HG03354 (cell line): ENCODE data around the gene HCAR3.
A peak's percentile ranks its signal among the peaks of the same experiment; 100 is the strongest.
"Not testable (repeated sequence)": the region's sequence is repeated elsewhere in the genome, so short reads cannot be mapped to it uniquely, and the experiment has no call there.

Source experiments
- ATAC-seq: cut with Tn5 transposase; IDR thresholded peaks from one replicate; pipeline ENCODE4 v1.9.1; 2021; ENCODE audit warnings: mild to moderate bottlenecking; ENCODE audit not compliant: unreplicated experiment, poor library complexity, severe bottlenecking

HCAR3 gene

GRCh38 chr12:122716658-122717057, at the start of gene HCAR3:
Gene HCAR3, minus strand, starts transcription at chr12:122716811. Its CDS starts 74 bp downstream, at chr12:122716737.
- ATAC-seq: not testable (repeated sequence)

- no peak for ATAC-seq
These were observed 41.0 kb upstream of the HCAR3 start for GRCh38 chr12:122757568-122757967.

- no peak for ATAC-seq
These were observed 38.2 kb upstream of the HCAR3 start for GRCh38 chr12:122754790-122755189.

- ATAC-seq: no peak
These were observed 36.7 kb upstream of the HCAR3 start for GRCh38 chr12:122753319-122753650.

GRCh38 chr12:122752464-122753318, 36.1 kb upstream of the HCAR3 start, which contains the start of gene DENR:
Gene DENR, plus strand, starts transcription at chr12:122752824. Its CDS starts 878 bp downstream, at chr12:122753702.
- peak; percentile 93 for ATAC-seq

- ATAC-seq: not testable (repeated sequence)
These were observed 34.3 kb upstream of the HCAR3 start for GRCh38 chr12:122750781-122751515.

GRCh38 chr12:122749569-122750332, 33.1 kb upstream of the HCAR3 start:
- ATAC-seq: no peak

GRCh38 chr12:122747224-122748135, 30.9 kb upstream of the HCAR3 start:
- ATAC-seq: no peak

GRCh38 chr12:122743895-122744525, 27.4 kb upstream of the HCAR3 start:
- no peak for ATAC-seq

GRCh38 chr12:122740351-122740750, 23.7 kb upstream of the HCAR3 start:
- ATAC-seq: no peak

GRCh38 chr12:122738571-122738970, 22.0 kb upstream of the HCAR3 start:
- no peak for ATAC-seq

- ATAC-seq: no peak
These were observed 16.0 kb upstream of the HCAR3 start for GRCh38 chr12:122732611-122733010.

GRCh38 chr12:122732170-122732569, 15.6 kb upstream of the HCAR3 start:
- ATAC-seq: no peak

GRCh38 chr12:122730215-122731014, 13.8 kb upstream of the HCAR3 start, which contains the start of gene HCAR1:
Gene HCAR1, minus strand, starts transcription at chr12:122730844. Its CDS starts 505 bp downstream, at chr12:122730339.
- ATAC-seq: no peak

GRCh38 chr12:122729583-122730214, 13.1 kb upstream of the HCAR3 start:
- no peak for ATAC-seq

GRCh38 chr12:122726080-122726558, 9.5 kb upstream of the HCAR3 start:
- no peak for ATAC-seq

- no peak for ATAC-seq
These were observed 9.0 kb upstream of the HCAR3 start for GRCh38 chr12:122725452-122726079.
